Spinal cord (tissue), 10 donors: ENCODE data around the gene SIGLEC9. TPM values are rescaled to one million over a fixed set of nuclear protein-coding genes. Genes with fewer than 3 reads are reported as not detected.

Experiments
- DNase-seq, 6 donors: peaks; one replicate each; pipeline versions ENCODE4 v3.0.0 to v3.0.0-alpha.2; 2013 to 2015; ENCODE audit warnings: low spot score in 6 of 6, low read depth in 4 of 6
- H3K27ac ChIP-seq: one replicate; pipeline ENCODE4 v1.5.1; 2013; ENCODE audit warnings: low read depth, low read length, control low read depth
- H3K27me3 ChIP-seq: one replicate; pipeline ENCODE4 v1.6.1; 2013; ENCODE audit warnings: low read length; ENCODE audit not compliant: control insufficient read depth, insufficient read depth
- H3K36me3 ChIP-seq: one replicate; pipeline ENCODE4 v1.6.1; 2013; ENCODE audit warnings: low read length; ENCODE audit not compliant: control insufficient read depth, insufficient read depth
- H3K4me1 ChIP-seq: one replicate; pipeline ENCODE4 v1.6.1; 2013; ENCODE audit warnings: low read length; ENCODE audit not compliant: control insufficient read depth, insufficient read depth
- H3K4me3 ChIP-seq: one replicate; pipeline ENCODE4 v1.5.1; 2013; ENCODE audit warnings: low read depth, low read length, control low read depth
- H3K9me3 ChIP-seq: one replicate; pipeline ENCODE4 v1.6.1; 2013; ENCODE audit warnings: low read length; ENCODE audit not compliant: control insufficient read depth, insufficient read depth
- WGBS: methylation state at CpG from one replicate; pipeline ENCODE4 v1.1.5; 2013; ENCODE audit warnings: missing lambda C conversion rate; ENCODE audit not compliant: insufficient coverage; 5-methylcytosine and 5-hydroxymethylcytosine counted together
- polyA plus RNA-seq, 2 donors: library from polyadenylated mRNA; unstranded; fragments of 120-200 nt; gene quantifications; one replicate each; pipeline ENCODE4 v1.2.1, GENCODE V29; 2013; ENCODE audit not compliant: insufficient read length in 2 of 2
- total RNA-seq, 2 donors: library from RNA; depleted of rRNA in 1 of 2; stranded (reverse); fragments of 120-200 nt in 1 of 2; fragments of >200 nt in 1 of 2; gene quantifications; one replicate each; pipeline versions ENCODE4 v1.2.3 to v1.2.4, GENCODE V29; 2013 to 2014
- donor health status: healthy.

Gene SIGLEC9
- total and polyA plus RNA-seq, 4 donors: 1.2 to 2.2 (median 1.7) TPM

- Histone ChIP-seq H3K9me3 (no peaks in the 10 kb centered on the region), H3K27ac (no peak overlapping the region), H3K4me1 (peaks cover 32% of the 10 kb centered on the region), H3K36me3 (peaks cover 33% of the 10 kb centered on the region), H3K27me3 (no peaks in the 10 kb centered on the region), H3K4me3 (no peak overlapping the region)
- WGBS: 92% methylated on average over 6 of the region's 6 CpGs
- DNase-seq: peak in 1 of 6 donors; percentile 17
Measured at GRCh38 chr19:51096473-51097165, 28.1 kb upstream of the SIGLEC9 start.

- Histone ChIP-seq H3K27me3 (no peaks in the 10 kb centered on the region), H3K36me3 (peaks cover 38% of the 10 kb centered on the region), H3K4me1 (peaks cover 32% of the 10 kb centered on the region), H3K4me3 (no peak overlapping the region), H3K9me3 (no peaks in the 10 kb centered on the region), H3K27ac (no peak overlapping the region)
- 24% methylated on average over 3 of the region's 8 CpGs for WGBS
- peak in 2 of 6 donors; percentile 44 to 63 for DNase-seq
Measured at GRCh38 chr19:51097166-51097738, 27.5 kb upstream of the SIGLEC9 start.

GRCh38 chr19:51097796-51098195 is 26.9 kb upstream of the SIGLEC9 start:
- no peak overlapping the region for H3K27ac ChIP-seq
- DNase-seq: no peak
- peaks cover 32% of the 10 kb centered on the region for H3K4me1 ChIP-seq
- H3K4me3 ChIP-seq: no peak overlapping the region
- 88% methylated on average over 18 of the region's 20 CpGs for WGBS
- peaks cover 44% of the 10 kb centered on the region for H3K36me3 ChIP-seq
- no peaks in the 10 kb centered on the region for H3K27me3 ChIP-seq
- no peaks in the 10 kb centered on the region for H3K9me3 ChIP-seq

GRCh38 chr19:51098365-51099046 is 26.2 kb upstream of the SIGLEC9 start:
- Histone ChIP-seq H3K27me3 (no peaks in the 10 kb centered on the region), H3K4me1 (peaks cover 31% of the 10 kb centered on the region), H3K4me3 (no peak overlapping the region), H3K9me3 (no peaks in the 10 kb centered on the region), H3K27ac (no peak overlapping the region), H3K36me3 (peaks cover 44% of the 10 kb centered on the region)
- peak in 2 of 6 donors; percentile 21 to 51 for DNase-seq
- WGBS: 39% methylated on average over 78 of the region's 78 CpGs

- DNase-seq: no peak
- Histone ChIP-seq H3K4me3 (no peak overlapping the region), H3K27me3 (no peaks in the 10 kb centered on the region), H3K9me3 (no peaks in the 10 kb centered on the region), H3K27ac (no peak overlapping the region), H3K36me3 (peaks cover 45% of the 10 kb centered on the region), H3K4me1 (peaks cover 26% of the 10 kb centered on the region)
- 39% methylated on average over 21 of the region's 22 CpGs for WGBS
Measured at GRCh38 chr19:51099047-51099382, 25.7 kb upstream of the SIGLEC9 start.

GRCh38 chr19:51100601-51101000 is 24.1 kb upstream of the SIGLEC9 start:
- no peak for DNase-seq
- WGBS: 50% methylated on average over 1 of the region's 3 CpGs
- Histone ChIP-seq H3K4me3 (no peak overlapping the region), H3K36me3 (peaks cover 55% of the 10 kb centered on the region), H3K4me1 (peaks cover 19% of the 10 kb centered on the region), H3K9me3 (no peaks in the 10 kb centered on the region), H3K27me3 (no peaks in the 10 kb centered on the region), H3K27ac (no peak overlapping the region)

- H3K27me3 ChIP-seq: no peaks in the 10 kb centered on the region
- H3K4me1 ChIP-seq: peaks cover 19% of the 10 kb centered on the region
- DNase-seq: no peak
- no CpG with 5 or more reads among the region's 5 CpGs for WGBS
- no peak overlapping the region for H3K27ac ChIP-seq
- no peak overlapping the region for H3K4me3 ChIP-seq
- peaks cover 59% of the 10 kb centered on the region for H3K36me3 ChIP-seq
- no peaks in the 10 kb centered on the region for H3K9me3 ChIP-seq
Measured at GRCh38 chr19:51101171-51101865, 23.4 kb upstream of the SIGLEC9 start.

- H3K27ac ChIP-seq: no peak overlapping the region
- no peak overlapping the region for H3K4me3 ChIP-seq
- no peak for DNase-seq
- no peaks in the 10 kb centered on the region for H3K27me3 ChIP-seq
- H3K9me3 ChIP-seq: no peaks in the 10 kb centered on the region
- 93% methylated on average over 4 of the region's 7 CpGs for WGBS
- peaks cover 28% of the 10 kb centered on the region for H3K4me1 ChIP-seq
- H3K36me3 ChIP-seq: peaks cover 56% of the 10 kb centered on the region
Measured at GRCh38 chr19:51102991-51103390, 21.7 kb upstream of the SIGLEC9 start.

GRCh38 chr19:51103926-51104341 is 20.8 kb upstream of the SIGLEC9 start:
- Histone ChIP-seq H3K27ac (no peak overlapping the region), H3K9me3 (no peaks in the 10 kb centered on the region), H3K36me3 (peaks cover 50% of the 10 kb centered on the region), H3K4me3 (no peak overlapping the region), H3K27me3 (no peaks in the 10 kb centered on the region), H3K4me1 (peaks cover 27% of the 10 kb centered on the region)
- WGBS: 36% methylated on average over 49 of the region's 49 CpGs
- DNase-seq: peak in 1 of 6 donors; percentile 53
